Left ventricle myocardium superior (tissue), 1 donor: ENCODE measurements around the gene ZNF500. TPM values are rescaled to one million over a fixed set of nuclear protein-coding genes. Genes with fewer than 3 reads are reported as not detected.
"Not testable (repeated sequence)": the region's sequence is repeated elsewhere in the genome, so short reads cannot be mapped to it uniquely, and the experiment has no call there.

Experiments
- ATAC-seq: fragments of 200-7000 bp; cut with Tn5 transposase; one replicate; pipeline ENCODE4 v1.9.1; 2020; ENCODE audit warnings: mild to moderate bottlenecking, moderate library complexity
- DNase-seq: peaks from one replicate; pipeline ENCODE4 v3.0.0-alpha.2; 2020
- intact Hi-C: fragments of 100-400 bp; cut with micrococcal nuclease; formaldehyde crosslinking; loops from one replicate; pipeline ENCODE4 v1.11.0; 2022
- total RNA-seq: library from RNA; stranded (reverse); fragmentation: NEBNext Ultra II Directional; extraction: Animal tissue kit (Norgen Biotek cat#: 25700); gene quantifications from one replicate; pipeline ENCODE4 v1.2.1, GENCODE V29; 2021
- donor health status: DM: no; HTN: yes; CAD: no; lungs with severe emphysema.

ZNF500 gene
- total RNA-seq, 1 donor from 2014 or later, result 8.4 TPM

DNA sequence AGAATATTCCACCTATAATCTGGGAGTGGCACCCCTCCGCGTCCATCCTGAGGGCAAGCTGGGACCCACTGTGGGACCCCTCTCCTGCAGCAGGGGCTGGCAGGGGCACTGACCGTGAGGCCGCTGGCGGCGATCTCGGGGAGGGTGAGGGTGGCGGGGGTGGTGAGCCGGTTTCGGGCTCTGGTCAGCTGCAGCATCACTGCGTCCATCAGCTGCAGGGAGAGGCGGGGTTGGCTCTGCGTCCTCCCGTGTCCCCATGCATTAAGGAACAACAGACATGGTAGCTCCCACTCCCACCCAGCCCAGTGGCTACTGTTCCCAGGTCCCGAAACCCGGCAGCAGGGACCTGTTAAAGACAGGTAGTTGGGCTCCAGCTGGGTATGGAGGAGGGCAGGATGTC is 31.5 kb upstream of the ZNF500 start:
- no peak for DNase-seq
- no peak for ATAC-seq
- intact Hi-C loops, result no loop called here

DNA sequence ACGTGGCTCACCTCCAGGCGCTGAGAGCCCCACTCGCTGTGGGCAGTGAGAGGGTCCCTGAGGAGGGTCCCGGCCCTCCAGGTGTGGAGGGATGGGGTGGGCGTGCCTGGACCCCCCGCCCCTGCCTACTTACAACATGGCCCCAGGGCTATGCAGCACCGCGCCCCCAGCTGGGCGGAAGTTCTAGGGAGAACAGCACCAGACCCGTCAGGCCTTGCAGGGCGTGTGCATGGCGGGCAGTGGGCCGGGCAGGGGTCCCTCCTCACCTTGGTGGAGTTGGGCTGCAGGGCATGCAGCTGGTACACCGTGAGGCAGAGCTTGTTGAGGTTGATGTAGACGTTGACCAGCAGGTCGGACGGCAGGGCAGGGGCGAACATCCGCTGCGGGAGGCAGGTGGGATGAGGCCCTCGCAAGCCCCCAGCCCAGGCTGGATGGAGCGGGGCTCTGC is 30.9 kb upstream of the ZNF500 start:
- ATAC-seq, result no peak
- intact Hi-C loops, result no loop called here
- DNase-seq, result no peak

DNA sequence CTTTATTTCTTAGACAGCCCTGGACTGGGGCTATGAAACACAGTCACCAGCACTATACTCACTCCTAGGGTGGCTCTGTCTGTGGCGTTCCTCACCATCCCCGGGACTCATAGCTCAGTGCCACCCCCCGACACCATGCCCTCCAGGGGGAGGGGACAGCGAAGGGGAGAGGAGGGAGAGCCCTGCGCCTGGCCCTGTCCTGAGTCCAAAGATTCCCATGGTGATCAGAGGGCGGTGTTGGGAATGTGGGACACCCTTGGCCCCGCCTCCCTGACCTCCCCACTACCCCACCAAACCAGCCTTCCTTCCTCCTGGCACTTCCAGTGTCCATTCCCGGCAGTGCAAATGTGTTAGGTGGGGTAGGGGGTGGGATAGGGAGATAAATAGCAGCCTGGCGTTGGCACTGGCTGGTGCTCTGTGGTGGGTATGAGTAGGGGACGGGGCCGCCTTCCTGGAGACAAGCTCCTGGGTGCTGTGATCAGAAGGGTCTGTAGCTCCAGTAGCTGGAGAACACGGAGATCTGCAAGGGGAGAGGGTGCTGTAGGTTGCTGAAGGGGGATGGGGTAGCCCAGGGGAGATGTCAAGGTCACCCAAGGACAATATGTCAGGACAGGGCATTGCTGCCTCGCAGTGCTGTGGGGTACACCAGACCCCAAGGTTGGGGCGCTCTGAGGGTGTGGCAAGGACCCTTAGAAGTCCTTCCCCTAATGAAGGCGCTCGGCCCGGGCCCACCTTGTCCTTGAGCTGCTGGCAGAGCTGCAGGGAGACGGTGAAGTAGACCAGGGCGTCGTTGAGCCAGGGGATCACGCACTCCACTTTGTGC is 30.2 kb upstream of the ZNF500 start:
- no peak for ATAC-seq
- intact Hi-C loops, result no loop called here
- no peak for DNase-seq

DNA sequence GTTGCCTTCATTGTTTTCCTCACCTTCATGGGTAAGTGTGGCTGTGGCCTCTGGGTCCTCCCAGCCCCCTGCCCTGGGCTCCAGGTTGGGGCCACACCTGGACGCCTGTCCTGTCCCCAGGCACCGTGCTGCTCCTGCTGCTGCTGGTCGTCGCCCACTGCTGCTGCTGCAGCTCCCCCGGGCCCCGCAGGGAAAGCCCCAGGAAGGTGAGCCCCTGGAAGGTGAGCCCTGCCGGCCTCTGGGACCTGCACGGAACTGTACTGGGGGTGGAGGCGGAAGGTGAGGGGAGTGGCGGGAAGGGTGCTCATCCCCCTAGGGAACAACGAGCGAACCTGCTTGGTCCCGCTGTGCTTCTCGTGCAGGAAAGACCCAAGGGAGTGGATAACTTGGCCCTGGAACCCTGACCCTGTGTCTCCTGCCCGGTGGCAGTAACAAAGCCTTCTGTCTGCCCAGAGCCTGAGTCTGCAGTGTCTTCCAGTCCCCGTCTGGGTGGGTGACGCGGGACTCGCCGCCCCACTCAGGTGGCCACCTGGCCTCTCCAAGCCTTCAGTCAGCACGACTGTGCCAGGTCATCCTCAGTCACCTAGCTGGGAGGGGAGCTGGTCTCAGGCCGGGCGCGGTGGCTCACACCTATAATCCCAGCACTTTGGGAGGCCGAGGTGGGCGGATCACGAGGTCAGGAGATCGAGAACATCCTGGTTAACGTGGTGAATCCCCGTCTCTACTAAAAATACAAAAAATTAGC is 29.0 kb upstream of the ZNF500 start:
- ATAC-seq, result no peak
- intact Hi-C loops, result no loop called here
- no peak for DNase-seq

DNA sequence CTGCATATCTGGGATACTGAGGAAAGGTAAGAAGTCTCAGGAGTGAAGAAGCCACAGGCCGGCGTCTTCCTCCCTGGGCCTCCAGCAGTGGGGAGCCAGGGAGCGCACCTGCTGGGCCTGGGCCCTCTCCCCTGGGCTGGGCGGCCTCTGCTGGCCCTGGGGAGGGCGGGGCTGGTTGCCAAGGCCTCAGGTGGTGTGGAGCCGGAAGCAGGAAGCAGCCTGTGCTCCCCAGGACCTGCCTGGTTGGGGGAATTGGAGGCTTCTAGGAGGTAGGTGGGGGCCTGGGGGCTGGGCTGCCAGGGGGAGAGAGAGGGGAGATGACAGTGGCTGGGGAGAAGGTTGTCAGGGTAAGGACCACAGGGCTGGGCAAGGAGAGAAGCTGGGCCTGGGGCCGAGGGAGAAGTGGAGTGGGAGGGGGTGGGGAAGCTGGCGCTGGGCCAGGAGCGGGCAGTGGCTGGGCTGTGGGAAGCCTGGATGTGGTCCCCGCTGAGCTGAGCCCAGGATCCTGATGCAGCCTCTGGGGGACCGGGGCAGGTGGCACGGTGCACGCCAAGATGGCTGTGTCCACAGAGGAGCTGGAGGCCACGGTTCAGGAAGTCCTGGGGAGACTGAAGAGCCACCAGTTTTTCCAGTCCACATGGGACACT is 28.3 kb upstream of the ZNF500 start, which contains the start of gene SMIM22:
TSS of gene SMIM22 (plus strand) at position 189 of the 647 bp plus-strand sequence. CDS start at position 555, 366 bp downstream.
- DNase-seq (no peak), ATAC-seq (peak; percentile 5)
- intact Hi-C loops, result no loop called here

DNA sequence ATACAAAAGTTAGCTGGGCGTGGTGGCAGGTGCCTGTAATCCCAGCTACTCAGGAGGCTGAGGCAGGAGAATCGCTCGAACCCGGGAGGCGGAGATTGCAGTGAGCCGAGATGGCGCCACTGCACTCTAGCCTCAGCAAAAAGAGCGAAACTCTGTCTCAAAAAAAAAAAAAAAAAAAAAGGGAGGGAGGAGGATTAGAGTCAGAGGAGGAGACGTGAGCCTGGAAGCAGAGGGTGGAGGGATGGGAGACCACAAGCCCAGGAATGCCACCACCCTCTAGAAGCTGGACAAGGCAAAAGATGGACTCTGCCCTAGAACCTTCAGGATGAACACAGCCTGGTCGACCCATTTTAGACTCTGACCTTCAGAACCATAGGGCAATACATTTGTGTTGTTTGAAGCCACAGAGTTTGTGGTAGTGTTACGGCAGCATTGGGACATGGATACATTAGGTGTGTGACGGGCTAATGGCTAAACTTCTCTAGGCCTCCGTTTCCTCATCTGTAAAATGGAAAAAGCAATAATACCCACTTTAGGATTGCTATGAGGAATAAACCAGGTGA is 26.1 kb upstream of the ZNF500 start:
- DNase-seq, result no peak
- intact Hi-C loops, result no loop called here
- ATAC-seq, result no peak

DNA sequence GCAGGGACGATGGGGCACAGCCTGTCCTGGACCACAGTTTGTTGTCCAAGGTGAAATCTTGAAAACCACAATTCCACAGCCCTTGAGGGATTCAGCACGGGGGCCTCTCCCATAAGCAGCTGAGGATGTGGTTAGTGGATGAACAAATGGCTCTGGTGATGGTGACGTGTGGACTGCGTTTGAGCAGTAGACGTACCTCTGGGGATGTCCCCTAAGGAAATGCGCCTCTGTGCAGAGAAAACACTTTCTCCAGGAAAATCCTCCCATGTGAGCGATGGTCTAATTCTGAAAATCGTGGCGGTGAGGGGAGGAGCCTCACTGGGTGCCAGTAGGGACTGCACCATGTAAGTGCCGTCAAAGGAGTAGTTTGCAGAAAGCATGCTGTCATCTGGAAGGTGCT is 23.9 kb upstream of the ZNF500 start:
- intact Hi-C loops, result no loop called here
- ATAC-seq (no peak), DNase-seq (no peak)

DNA sequence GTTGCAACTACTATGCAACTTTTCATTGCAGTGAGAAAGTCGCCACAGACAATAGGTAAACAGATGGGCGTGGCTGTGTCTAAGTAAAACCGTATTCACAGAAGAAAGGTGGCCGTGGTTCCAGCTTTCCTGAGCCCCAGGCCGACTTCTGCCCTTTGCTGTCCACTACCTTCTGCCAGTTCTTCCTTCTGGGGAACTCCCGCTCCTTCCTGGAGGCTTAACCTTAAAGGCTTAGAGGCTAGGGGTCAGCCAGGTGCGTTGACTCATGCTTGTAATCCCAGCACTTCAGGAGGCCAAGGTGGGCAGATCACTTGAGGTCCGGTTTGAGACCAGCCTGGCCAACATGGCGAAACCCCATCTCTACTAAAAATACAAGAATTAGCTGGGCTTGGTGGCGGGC is 23.3 kb upstream of the ZNF500 start:
- ATAC-seq (no peak), DNase-seq (no peak)
- intact Hi-C loops, result no loop called here

DNA sequence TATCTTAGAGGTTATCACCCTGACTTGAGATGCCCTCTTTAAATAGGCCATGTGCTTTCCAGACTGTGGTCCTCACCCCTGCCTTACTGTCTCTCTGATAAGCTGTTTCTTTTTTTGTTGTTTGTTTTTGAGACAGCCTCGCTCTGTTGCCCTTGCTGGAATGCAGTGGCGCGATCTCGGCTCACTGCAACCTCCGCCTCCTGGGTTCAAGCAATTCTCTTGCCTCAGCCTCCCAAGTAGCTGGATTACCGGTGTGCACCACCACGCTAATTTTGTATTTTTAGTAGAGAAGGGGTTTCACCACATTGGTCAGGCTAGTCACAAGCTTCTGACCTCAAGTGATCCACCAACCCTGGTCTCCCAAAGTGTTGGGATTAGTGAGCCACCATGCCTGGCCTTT is 21.9 kb upstream of the ZNF500 start:
- intact Hi-C loops, result no loop called here
- DNase-seq (no peak), ATAC-seq (no peak)

DNA sequence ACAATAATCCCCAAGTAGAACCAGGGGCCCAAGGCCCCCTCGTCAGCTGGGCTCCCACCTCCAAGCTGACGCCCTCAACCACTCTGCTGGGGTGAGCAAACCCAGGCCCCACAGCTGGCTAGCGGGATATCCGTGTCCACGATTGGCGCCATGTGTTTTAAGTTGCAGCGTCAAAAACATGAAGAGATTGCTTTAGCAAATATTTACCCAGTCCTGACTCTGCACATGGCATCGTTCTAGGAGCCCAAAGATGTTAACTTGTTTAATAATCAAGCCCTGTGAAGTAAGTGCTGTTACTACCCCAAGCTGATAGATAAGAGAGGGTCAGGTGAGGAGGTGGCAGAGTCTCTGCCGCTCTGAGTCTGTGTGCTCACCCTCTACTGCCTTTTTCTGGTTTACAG is 21.5 kb upstream of the ZNF500 start:
- DNase-seq (no peak), ATAC-seq (no peak)
- intact Hi-C loops, result no loop called here

DNA sequence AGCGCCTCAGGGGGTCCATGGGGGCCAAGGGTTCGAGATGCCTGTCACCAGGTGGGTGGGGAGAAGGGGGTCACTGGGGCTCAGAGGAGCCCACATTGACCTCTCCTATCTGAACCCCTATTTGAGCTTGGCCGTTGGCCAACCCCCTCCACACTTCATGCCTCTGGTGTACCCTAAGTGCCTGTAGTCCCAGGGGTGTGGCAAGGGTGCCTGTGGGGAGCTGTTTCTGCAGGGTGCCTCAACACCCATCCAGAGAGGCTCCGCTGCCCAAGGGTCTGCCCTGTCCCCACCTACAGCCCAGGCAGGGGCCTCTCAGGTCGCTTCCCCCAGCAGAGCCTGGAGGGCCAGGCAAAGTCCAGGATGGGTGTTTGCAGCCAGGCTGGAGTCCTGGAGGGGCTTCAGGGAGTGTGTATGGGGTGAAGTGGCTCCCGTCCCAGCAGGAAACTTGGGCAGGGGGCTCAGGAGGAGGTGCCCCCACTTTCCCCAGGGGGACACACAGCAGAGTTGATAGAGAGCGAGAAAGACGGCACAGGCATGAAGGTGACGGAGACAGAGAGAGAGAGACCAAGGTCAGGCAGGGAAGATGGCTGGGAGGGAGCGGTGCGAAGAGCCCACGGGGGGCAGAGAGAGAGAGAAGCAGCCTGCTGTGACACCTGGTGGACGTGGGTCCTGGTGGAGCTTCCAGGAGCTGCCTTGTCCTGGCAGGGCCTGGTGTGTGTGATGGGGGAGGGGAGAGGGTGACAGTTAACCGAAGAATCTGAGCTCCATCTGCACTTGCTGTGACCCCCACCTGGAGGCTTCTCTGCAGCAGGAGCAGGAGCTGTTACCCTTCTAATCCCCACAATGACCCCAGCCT is 20.9 kb upstream of the ZNF500 start, which contains the start of gene SEPTIN12:
TSS of gene SEPTIN12 (minus strand) at position 719 of the 856 bp plus-strand sequence. CDS start at position 19, 700 bp downstream.
- intact Hi-C loops, result no loop called here
- ATAC-seq, result no peak

DNA sequence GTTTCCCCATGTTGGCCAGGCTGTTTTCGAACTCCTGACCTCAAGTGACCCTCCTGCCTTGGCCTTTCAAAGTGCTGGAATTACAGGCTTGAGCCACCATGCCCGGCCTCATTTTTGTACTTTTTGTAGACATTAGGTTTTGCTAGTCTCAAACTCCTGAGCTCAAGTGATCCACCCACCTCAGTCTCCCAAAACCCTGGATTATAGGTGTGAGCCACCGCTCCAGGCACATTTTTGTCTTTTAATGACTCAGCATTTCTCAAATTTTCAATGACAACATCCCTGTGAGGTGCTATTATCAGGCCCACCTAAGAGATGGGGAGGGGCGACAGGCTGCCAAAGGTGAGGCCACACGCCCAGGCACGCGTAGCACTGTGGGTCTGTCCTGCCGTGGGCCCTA is 20.1 kb upstream of the ZNF500 start:
- DNase-seq, result no peak
- intact Hi-C loops, result no loop called here
- ATAC-seq, result no peak

More for the DNA sequence above, 20.9 kb upstream of the ZNF500 start, which contains the start of gene SEPTIN12:
- no peak for DNase-seq

DNA sequence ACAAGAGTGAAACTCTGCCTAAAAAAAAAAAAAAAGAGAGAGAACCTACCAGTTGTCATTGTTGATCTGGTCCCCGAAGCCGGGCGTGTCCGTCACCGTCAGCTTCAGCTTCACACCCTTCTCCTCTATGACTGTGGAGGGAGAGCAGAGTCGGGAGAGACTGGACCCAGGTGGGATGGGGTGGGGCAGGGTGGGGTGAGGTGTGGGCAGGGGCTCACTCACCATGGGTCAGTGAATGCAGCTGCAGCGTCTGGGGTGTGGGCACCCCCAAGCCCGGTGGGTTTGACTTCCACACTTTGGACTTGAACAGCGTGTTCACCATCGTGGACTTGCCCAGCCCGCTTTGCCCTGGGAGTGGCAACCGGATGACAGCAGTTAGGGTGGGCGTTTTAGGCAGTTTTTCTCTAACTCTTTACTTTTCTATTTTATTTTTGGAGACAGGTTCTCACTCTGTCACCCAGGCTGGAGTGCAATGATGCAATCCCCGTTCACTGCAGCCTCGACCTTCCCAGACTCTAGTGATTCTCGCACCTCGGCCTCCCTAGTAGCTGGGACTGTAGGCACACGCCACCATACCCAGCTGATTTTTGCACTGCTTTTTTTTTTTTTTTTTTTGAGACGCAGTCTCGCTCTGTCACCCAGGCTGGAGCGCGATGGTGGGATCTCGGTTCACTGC is 18.9 kb upstream of the ZNF500 start:
- intact Hi-C loops, result no loop called here
- no peak for ATAC-seq
- no peak for DNase-seq

DNA sequence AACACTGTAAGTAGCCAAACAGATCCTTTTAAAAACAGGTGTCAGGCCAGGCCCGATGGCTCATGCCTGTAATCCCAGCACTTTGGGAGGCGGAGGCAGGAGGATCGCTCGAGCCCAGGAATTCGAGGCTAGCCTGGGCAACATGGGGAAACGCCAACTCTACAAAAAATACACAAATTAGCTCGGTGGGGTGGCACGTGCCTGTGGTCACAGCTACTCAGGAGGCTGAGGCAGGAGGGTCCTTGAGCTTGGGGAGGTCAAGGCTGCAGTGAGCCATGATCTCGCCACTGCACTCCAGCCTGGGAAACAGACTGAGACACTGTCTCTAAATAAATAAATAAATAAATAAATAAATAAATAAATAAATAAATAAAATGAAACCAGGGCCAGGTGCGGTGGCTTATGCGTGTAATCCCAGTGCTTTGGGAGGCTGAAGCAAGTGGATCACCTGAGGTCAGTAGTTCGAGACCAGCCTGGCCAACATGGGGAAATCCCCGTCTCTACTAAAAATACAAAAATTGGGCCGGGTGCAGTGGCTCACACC is 17.6 kb upstream of the ZNF500 start:
- intact Hi-C loops, DNase-seq, ATAC-seq: not testable (repeated sequence)

DNA sequence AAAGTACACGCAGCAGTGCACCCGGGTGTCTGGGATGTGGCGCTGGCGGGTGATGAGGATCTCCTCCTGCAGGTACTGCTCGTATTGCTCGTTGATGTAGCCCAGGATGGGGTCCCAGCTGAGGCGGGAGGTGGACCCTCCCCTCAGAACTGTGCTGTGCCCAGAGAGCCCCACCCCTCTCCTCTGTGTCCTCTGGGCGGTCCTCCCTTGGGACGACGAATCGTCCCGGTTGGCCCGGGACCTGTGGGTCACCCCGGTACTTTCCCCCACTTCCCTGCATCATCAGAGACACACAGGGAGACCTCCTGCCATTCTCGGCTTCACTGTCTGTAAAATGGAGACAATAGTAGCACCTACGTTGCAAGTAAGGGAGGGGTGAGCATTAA is 17.0 kb upstream of the ZNF500 start:
- ATAC-seq, result no peak
- DNase-seq, result no peak
- intact Hi-C loops, result no loop called here

DNA sequence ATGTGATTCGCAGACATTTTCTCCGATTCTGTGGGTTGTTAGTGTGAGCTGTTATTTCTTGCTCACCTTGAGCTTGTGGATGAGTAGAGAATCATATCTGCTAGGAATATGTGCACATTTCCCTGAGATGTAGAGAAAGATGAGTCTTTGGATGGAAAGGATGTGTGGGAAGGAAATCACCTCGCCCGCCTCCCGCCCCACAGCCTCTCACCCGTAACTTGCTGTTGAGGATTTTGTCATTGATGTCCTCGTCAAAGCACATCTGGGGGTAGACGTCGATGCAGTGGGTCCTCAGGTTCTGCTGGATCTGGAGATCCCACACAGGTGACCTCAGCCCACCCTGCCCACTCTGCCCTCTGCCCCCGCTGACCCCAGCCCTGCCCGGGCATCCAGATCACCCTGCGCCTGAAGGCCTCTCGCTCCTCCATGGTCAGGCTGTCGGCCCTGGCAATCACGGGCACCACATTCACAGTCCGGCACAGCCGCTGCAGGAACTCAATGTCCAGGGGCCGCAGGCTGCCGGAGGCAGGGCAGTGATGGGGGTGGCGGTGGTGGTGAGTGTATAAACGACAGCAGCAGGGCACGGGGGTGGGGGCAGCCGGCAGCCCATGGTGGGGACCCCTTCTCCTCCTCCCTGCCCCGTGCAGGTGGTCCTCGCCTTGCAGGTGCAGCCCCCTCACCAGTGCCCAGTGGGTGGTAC is 16.4 kb upstream of the ZNF500 start:
- DNase-seq (no peak), ATAC-seq (no peak)
- intact Hi-C loops, result no loop called here

DNA sequence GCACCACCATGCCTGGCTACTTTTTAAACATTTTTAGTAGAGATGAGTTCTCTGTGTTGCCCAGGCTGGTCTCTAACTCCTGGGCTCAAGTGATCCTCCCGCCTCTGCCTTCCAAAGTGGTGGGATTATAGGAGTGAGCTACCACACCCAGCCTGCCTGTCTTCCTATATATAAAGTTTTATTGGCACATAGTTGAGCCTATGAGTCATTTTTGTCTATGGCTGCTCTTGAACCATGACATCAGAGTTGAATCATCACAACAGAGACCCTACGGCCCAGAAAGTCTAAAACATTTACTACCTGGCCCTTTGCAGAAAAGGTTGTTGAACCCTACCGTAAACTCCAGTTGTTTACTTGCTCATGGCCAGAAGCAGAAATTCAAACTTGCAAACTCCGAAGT is 13.3 kb upstream of the ZNF500 start:
- DNase-seq (no peak), ATAC-seq (no peak)
- intact Hi-C loops, result no loop called here
